HEK293T (cell line): ENCODE results near the gene PIGQ.

Experiments
- ELF4 ChIP-seq: fragments of 450-650 bp; IDR thresholded peaks from 2 replicates; pipeline ENCODE4 v1.6.1; 2017; ENCODE audit warnings: antibody characterized with exemption
- NFRKB ChIP-seq: fragments of 450-650 bp; IDR thresholded peaks from 2 replicates; pipeline ENCODE4 v1.6.1; 2016; ENCODE audit warnings: mild to moderate bottlenecking, moderate library complexity
- SP1 ChIP-seq: fragments of 450-650 bp; IDR thresholded peaks from 2 replicates; pipeline ENCODE4 v1.6.1; 2017
- TF ChIP-seq, protein P1 (sequence below): fragments of 450-650 bp; IDR thresholded peaks from 2 replicates; pipeline ENCODE4 v1.6.1; 2016

DNA sequence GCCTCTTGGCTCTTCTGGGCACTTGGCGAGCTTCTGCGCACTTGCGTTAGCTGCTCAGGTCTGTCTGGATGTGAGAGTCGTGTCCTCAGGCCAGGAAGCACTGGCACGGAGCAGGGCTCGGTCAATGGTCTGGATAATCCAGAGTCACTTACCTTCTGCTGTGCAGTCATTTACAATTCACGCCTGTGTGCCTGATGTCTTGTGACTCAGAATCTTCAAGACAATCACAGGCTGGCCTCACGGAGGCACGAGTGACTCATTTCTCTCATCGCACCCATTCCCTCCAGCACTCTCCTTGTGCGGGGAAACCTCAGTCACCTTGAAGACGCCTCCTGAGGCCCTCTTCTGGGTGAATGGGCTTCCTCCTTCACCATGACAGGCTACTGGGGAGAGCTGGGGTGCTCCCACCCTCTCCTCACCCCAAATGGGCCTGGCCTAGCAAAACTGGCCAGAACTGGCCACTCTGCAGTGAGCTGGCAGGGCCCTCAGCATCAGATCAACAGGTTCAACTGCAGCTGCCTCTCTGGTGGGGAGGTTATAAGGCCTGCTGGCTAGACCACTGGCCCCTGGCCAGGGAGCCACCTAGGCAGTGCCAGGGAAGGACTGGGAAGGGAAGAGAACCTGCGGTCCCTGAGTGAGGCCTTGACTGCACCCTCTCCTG is 44.1 kb upstream of the PIGQ start:
- TF ChIP-seq ELF4 (no peak), NFRKB (no peak), SP1 (no peak)
- TF ChIP-seq, protein P1, sequence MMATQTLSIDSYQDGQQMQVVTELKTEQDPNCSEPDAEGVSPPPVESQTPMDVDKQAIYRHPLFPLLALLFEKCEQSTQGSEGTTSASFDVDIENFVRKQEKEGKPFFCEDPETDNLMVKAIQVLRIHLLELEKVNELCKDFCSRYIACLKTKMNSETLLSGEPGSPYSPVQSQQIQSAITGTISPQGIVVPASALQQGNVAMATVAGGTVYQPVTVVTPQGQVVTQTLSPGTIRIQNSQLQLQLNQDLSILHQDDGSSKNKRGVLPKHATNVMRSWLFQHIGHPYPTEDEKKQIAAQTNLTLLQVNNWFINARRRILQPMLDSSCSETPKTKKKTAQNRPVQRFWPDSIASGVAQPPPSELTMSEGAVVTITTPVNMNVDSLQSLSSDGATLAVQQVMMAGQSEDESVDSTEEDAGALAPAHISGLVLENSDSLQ = no peak
